ENCODE data around the gene GRAPL.
"Not testable (repeated sequence)": the region's sequence is repeated elsewhere in the genome, so short reads cannot be mapped to it uniquely, and the experiment has no call there.

The GRAPL gene

DNA sequence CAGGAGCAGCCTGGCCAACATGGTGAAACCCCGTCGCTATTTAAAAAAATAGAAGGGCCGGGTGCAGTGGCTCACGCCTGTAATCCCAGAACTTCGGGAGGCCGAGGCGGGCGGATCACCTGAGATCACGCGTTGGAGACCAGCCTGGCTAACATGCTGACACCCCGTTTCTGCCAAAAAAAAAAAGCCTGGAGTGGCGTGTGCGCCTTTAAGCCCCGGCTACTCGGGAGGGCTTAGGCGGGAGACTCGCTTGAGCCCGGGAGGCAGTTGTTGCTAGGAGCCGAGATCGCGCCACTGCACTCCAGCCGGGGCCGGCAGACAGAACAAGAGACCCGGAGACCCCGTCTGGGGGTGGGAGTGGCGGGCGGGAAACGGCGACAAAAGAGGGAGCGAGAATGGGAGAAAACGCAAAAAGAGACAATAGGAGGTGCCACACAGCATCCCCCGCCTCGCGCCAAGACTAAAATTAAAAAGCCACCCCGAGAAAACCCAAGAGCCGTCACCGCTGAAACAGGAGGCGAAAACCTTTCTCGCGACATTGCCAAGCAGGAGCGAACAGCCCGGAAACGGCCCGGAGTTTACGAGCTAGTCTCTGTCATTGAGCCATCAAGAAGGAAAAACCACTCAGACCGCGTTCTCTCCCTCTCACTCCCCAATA is 15.5 kb upstream of the GRAPL start:
- H3K9ac ChIP-seq (ENCODE audit: low read length in 5 of 5); H3K27ac ChIP-seq (ENCODE audit: low read depth, low read length); H3K9me3 ChIP-seq (ENCODE audit: control insufficient read depth in 5 of 5, low read length in 5 of 5); H3K36me3 ChIP-seq (ENCODE audit: control insufficient read depth in 5 of 5, insufficient read depth in 5 of 5, low read length in 5 of 5); H3K4me1 ChIP-seq (ENCODE audit: control insufficient read depth in 5 of 5, insufficient read depth in 5 of 5, low read length in 5 of 5); H3K27me3 ChIP-seq (ENCODE audit: control insufficient read depth in 5 of 5, insufficient read depth in 4 of 5, low read length in 5 of 5): not testable (repeated sequence)
- H3K4me3 ChIP-seq (ENCODE audit: low read depth in 1 of 5, low read length in 5 of 5) = peak overlapping the region in 1 of 5 donors; percentile 22

GRCh38 chr17:19112459-19112826 is 14.9 kb upstream of the GRAPL start:
- not testable (repeated sequence) for H3K9ac ChIP-seq (ENCODE audit: low read length in 5 of 5); H3K27me3 ChIP-seq (ENCODE audit: control insufficient read depth in 5 of 5, insufficient read depth in 4 of 5, low read length in 5 of 5); H3K4me1 ChIP-seq (ENCODE audit: control insufficient read depth in 5 of 5, insufficient read depth in 5 of 5, low read length in 5 of 5); H3K27ac ChIP-seq (ENCODE audit: low read depth, low read length); H3K9me3 ChIP-seq (ENCODE audit: control insufficient read depth in 5 of 5, low read length in 5 of 5); H3K36me3 ChIP-seq (ENCODE audit: control insufficient read depth in 5 of 5, insufficient read depth in 5 of 5, low read length in 5 of 5); H3K4me3 ChIP-seq (ENCODE audit: low read depth in 1 of 5, low read length in 5 of 5)

DNA sequence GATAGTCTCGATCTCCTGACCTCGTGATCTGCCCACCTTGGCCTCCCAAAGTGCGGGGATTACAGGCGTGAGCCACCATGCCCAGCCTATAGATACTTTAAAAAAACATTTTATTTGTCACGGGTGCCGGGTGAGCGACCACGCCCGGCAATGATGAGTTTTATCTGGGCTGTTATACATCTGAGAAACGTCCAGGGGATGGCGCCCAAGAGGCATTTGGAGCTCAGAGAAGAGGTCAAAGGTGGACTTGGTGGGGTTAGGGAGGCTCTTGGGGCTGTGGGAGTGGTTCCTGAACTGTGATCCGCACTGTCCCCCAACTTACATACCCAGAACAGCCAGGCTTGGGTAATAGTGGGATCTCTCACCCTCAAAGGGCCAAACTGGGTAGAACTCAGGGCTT is 8.7 kb upstream of the GRAPL start:
- not testable (repeated sequence) for H3K4me1 ChIP-seq (ENCODE audit: control insufficient read depth in 5 of 5, insufficient read depth in 5 of 5, low read length in 5 of 5); H3K9me3 ChIP-seq (ENCODE audit: control insufficient read depth in 5 of 5, low read length in 5 of 5); H3K9ac ChIP-seq (ENCODE audit: low read length in 5 of 5); H3K4me3 ChIP-seq (ENCODE audit: low read depth in 1 of 5, low read length in 5 of 5); H3K27me3 ChIP-seq (ENCODE audit: control insufficient read depth in 5 of 5, insufficient read depth in 4 of 5, low read length in 5 of 5); H3K36me3 ChIP-seq (ENCODE audit: control insufficient read depth in 5 of 5, insufficient read depth in 5 of 5, low read length in 5 of 5); H3K27ac ChIP-seq (ENCODE audit: low read depth, low read length)

DNA sequence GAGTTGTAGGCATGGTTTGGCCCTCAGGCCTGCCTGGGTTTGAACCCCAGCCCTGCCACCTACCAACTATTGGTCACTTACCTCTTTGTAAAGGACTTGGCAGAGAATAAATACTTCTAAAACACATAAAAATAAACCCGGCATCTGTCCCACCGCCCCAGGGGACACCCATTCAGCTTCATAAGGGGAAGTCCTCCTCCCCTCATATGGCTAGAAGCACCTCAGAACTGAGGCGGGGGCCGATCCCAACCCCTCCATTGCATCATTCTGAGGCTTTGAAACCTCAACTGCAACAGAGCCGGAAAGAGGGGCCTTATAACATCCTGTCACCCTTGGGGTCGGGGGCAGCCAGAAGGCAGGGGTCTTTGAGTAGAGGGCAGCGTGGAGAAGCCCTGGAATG is 2.1 kb upstream of the GRAPL start:
- H3K36me3 ChIP-seq (ENCODE audit: control insufficient read depth in 5 of 5, insufficient read depth in 5 of 5, low read length in 5 of 5); H3K27ac ChIP-seq (ENCODE audit: low read depth, low read length); H3K9me3 ChIP-seq (ENCODE audit: control insufficient read depth in 5 of 5, low read length in 5 of 5); H3K4me1 ChIP-seq (ENCODE audit: control insufficient read depth in 5 of 5, insufficient read depth in 5 of 5, low read length in 5 of 5); H3K9ac ChIP-seq (ENCODE audit: low read length in 5 of 5); H3K27me3 ChIP-seq (ENCODE audit: control insufficient read depth in 5 of 5, insufficient read depth in 4 of 5, low read length in 5 of 5); H3K4me3 ChIP-seq (ENCODE audit: low read depth in 1 of 5, low read length in 5 of 5): not testable (repeated sequence)

DNA sequence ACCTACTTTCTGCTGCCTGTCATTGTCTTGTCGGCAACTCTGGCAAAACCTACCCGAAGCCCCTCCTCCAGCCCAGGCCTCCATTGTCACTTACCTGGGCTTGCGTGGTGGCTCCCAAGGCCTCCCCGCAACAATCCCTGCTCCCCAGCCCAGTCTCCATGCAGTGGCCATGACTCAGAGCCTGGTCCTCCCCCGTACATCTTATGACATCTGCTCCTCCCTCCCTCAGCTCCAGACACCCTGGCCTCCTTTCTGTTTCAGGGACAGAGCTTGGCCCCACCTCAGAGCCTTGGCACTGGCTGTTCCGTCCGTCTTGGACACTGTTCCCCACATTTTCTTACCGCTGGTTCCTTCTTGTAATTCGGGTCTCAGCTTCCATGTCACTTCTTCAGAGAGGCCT is 2.1 kb downstream of the GRAPL start:
- not testable (repeated sequence) for H3K27ac ChIP-seq (ENCODE audit: low read depth, low read length); H3K27me3 ChIP-seq (ENCODE audit: control insufficient read depth in 5 of 5, insufficient read depth in 4 of 5, low read length in 5 of 5); H3K4me3 ChIP-seq (ENCODE audit: low read depth in 1 of 5, low read length in 5 of 5); H3K9me3 ChIP-seq (ENCODE audit: control insufficient read depth in 5 of 5, low read length in 5 of 5); H3K36me3 ChIP-seq (ENCODE audit: control insufficient read depth in 5 of 5, insufficient read depth in 5 of 5, low read length in 5 of 5); H3K9ac ChIP-seq (ENCODE audit: low read length in 5 of 5); H3K4me1 ChIP-seq (ENCODE audit: control insufficient read depth in 5 of 5, insufficient read depth in 5 of 5, low read length in 5 of 5)

DNA sequence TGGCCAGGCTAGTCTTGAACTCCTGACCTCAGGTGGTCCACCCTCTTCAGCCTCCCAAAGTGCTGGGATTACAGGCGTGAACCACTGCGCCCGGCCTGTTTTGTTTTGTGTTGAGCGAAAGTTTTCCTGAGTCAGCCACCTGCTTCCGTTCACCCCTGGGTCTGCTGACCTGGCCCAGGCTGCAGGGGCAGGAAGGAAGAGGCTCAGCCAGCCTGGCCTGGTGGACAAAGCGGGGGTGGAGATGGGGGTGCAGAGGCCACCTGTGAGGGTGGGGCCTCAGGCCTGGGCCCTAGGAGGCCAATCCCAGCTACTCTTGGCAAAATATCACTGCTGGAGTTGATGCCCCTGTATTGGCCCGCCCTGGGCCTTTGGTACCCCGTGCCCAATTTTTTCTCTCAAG is 3.7 kb downstream of the GRAPL start:
- not testable (repeated sequence) for H3K27me3 ChIP-seq (ENCODE audit: control insufficient read depth in 5 of 5, insufficient read depth in 4 of 5, low read length in 5 of 5); H3K36me3 ChIP-seq (ENCODE audit: control insufficient read depth in 5 of 5, insufficient read depth in 5 of 5, low read length in 5 of 5)

GRCh38 chr17:19131772-19132171 is 4.4 kb downstream of the GRAPL start:
- not testable (repeated sequence) for H3K4me1 ChIP-seq (ENCODE audit: control insufficient read depth in 5 of 5, insufficient read depth in 5 of 5, low read length in 5 of 5); H3K36me3 ChIP-seq (ENCODE audit: control insufficient read depth in 5 of 5, insufficient read depth in 5 of 5, low read length in 5 of 5); H3K9ac ChIP-seq (ENCODE audit: low read length in 5 of 5); H3K9me3 ChIP-seq (ENCODE audit: control insufficient read depth in 5 of 5, low read length in 5 of 5); H3K27me3 ChIP-seq (ENCODE audit: control insufficient read depth in 5 of 5, insufficient read depth in 4 of 5, low read length in 5 of 5); H3K27ac ChIP-seq (ENCODE audit: low read depth, low read length); H3K4me3 ChIP-seq (ENCODE audit: low read depth in 1 of 5, low read length in 5 of 5)

More for the DNA sequence above, 3.7 kb downstream of the GRAPL start:
- H3K4me3 ChIP-seq (ENCODE audit: low read depth in 1 of 5, low read length in 5 of 5); H3K9me3 ChIP-seq (ENCODE audit: control insufficient read depth in 5 of 5, low read length in 5 of 5); H3K27ac ChIP-seq (ENCODE audit: low read depth, low read length); H3K9ac ChIP-seq (ENCODE audit: low read length in 5 of 5); H3K4me1 ChIP-seq (ENCODE audit: control insufficient read depth in 5 of 5, insufficient read depth in 5 of 5, low read length in 5 of 5): not testable (repeated sequence)

DNA sequence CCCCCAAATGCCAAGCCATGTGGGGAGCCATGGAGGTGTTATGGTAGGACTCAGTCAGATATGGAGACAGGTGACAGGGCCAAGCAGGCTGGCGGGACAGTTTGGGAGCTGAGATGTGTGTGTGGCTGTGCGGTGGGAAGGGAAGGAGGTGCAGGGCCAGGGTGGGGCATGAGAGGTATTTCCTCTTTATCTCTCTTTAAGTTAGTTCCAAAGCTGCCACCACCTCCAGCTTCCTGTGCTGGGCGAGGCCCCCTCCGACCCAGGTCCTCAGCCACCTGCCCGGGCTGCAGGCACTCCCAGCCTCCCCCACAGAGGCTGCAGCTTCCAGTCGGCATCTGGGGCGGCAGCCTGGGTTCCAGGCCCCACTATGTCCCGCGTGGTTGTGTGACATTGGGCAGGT is 6.4 kb downstream of the GRAPL start:
- not testable (repeated sequence) for H3K36me3 ChIP-seq (ENCODE audit: control insufficient read depth in 5 of 5, insufficient read depth in 5 of 5, low read length in 5 of 5); H3K4me3 ChIP-seq (ENCODE audit: low read depth in 1 of 5, low read length in 5 of 5); H3K9me3 ChIP-seq (ENCODE audit: control insufficient read depth in 5 of 5, low read length in 5 of 5); H3K4me1 ChIP-seq (ENCODE audit: control insufficient read depth in 5 of 5, insufficient read depth in 5 of 5, low read length in 5 of 5); H3K9ac ChIP-seq (ENCODE audit: low read length in 5 of 5); H3K27ac ChIP-seq (ENCODE audit: low read depth, low read length); H3K27me3 ChIP-seq (ENCODE audit: control insufficient read depth in 5 of 5, insufficient read depth in 4 of 5, low read length in 5 of 5)

DNA sequence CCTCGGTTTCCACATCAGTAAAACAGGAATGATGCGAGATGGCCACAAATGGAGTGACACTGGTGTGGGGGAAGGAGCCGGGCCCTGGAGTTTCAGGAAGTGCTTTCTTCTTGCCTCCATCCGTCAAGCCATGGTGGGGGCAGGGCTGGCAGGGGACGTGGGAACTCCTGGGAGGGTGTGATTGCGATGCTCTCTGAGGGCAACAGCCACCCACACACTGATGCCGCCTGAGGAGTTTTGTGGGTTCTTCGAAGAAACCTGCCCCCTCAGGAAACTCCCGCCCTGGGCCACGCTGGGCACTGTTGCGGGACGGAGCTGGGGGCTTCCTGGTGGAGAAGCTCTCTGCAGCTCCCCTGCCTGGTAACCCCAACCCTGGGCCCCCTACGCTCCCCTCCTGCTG is 8.0 kb downstream of the GRAPL start:
- not testable (repeated sequence) for H3K27me3 ChIP-seq (ENCODE audit: control insufficient read depth in 5 of 5, insufficient read depth in 4 of 5, low read length in 5 of 5)

DNA sequence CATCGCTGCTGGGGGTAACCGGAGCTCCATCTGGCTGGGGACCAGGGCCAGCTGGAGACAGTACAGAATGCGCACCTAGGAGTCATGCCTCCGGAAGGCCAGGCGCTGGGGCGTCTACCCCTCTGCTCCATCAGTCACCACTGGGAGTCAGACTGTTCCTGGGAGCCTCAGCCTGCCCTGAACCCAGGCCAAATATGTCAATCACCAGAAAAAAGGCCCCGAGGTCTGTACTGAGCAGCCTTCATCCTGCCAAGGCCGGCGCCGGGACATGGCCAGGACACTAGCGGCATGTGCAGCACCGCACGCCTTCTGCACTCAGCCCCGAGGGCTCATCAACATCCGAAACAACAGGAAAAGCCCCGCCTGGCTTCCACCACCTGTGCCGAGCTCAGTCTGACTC is 8.7 kb downstream of the GRAPL start:
- not testable (repeated sequence) for H3K27ac ChIP-seq (ENCODE audit: low read depth, low read length); H3K27me3 ChIP-seq (ENCODE audit: control insufficient read depth in 5 of 5, insufficient read depth in 4 of 5, low read length in 5 of 5); H3K9ac ChIP-seq (ENCODE audit: low read length in 5 of 5); H3K36me3 ChIP-seq (ENCODE audit: control insufficient read depth in 5 of 5, insufficient read depth in 5 of 5, low read length in 5 of 5); H3K4me1 ChIP-seq (ENCODE audit: control insufficient read depth in 5 of 5, insufficient read depth in 5 of 5, low read length in 5 of 5); H3K9me3 ChIP-seq (ENCODE audit: control insufficient read depth in 5 of 5, low read length in 5 of 5); H3K4me3 ChIP-seq (ENCODE audit: low read depth in 1 of 5, low read length in 5 of 5)

More for the DNA sequence above, 8.0 kb downstream of the GRAPL start:
- H3K9ac ChIP-seq (ENCODE audit: low read length in 5 of 5); H3K9me3 ChIP-seq (ENCODE audit: control insufficient read depth in 5 of 5, low read length in 5 of 5); H3K27ac ChIP-seq (ENCODE audit: low read depth, low read length); H3K4me1 ChIP-seq (ENCODE audit: control insufficient read depth in 5 of 5, insufficient read depth in 5 of 5, low read length in 5 of 5); H3K36me3 ChIP-seq (ENCODE audit: control insufficient read depth in 5 of 5, insufficient read depth in 5 of 5, low read length in 5 of 5); H3K4me3 ChIP-seq (ENCODE audit: low read depth in 1 of 5, low read length in 5 of 5): not testable (repeated sequence)

- not testable (repeated sequence) for H3K36me3 ChIP-seq (ENCODE audit: control insufficient read depth in 5 of 5, insufficient read depth in 5 of 5, low read length in 5 of 5); H3K27me3 ChIP-seq (ENCODE audit: control insufficient read depth in 5 of 5, insufficient read depth in 4 of 5, low read length in 5 of 5); H3K9ac ChIP-seq (ENCODE audit: low read length in 5 of 5); H3K9me3 ChIP-seq (ENCODE audit: control insufficient read depth in 5 of 5, low read length in 5 of 5); H3K4me3 ChIP-seq (ENCODE audit: low read depth in 1 of 5, low read length in 5 of 5); H3K27ac ChIP-seq (ENCODE audit: low read depth, low read length); H3K4me1 ChIP-seq (ENCODE audit: control insufficient read depth in 5 of 5, insufficient read depth in 5 of 5, low read length in 5 of 5)
Observed at GRCh38 chr17:19136605-19137004, 9.2 kb downstream of the GRAPL start.
